Measurements from ENCODE around the gene VWF.
"Not testable (repeated sequence)": the region's sequence is repeated elsewhere in the genome, so short reads cannot be mapped to it uniquely, and the experiment has no call there.

Gene VWF

DNA sequence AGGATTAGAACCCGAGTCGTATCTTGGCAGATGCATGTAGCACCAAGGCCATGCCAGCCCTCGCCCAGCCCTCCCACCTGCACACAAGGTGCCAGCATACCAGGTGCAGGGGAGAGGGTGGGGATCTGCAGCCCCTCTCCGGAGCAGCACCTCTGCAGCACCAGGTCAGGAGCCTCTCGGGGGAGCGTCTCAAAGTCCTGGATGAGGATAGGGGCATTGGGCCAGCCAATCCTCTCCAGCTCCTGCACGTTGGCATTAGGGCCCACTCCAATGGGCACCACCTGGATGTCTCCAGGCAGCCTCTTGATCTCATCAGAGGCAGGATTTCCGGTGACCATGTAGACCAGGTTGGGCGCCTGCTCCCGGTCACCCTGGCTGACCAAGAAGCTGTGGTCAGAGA is 106.2 kb downstream of the VWF start:
- Histone ChIP-seq H3K4ac (ENCODE audit: low read depth in 1 of 2, low read length in 2 of 2) (no peak overlapping the region), H2BK120ac (ENCODE audit: low read depth, low read length) (no peak overlapping the region), H3K4me3 (ENCODE audit: insufficient read depth in 1 of 2, low read depth in 1 of 2, low read length in 2 of 2) (peak overlapping the region in 1 of 2 experiments; percentile 32), H3K27ac (ENCODE audit: low read length, poor library complexity, severe bottlenecking) (no peak overlapping the region), H3K14ac (ENCODE audit: low read length in 2 of 2) (no peak overlapping the region), H3K9ac (ENCODE audit: low read length) (no peak overlapping the region), H3K27me3 (ENCODE audit: control insufficient read depth in 1 of 2, insufficient read depth in 1 of 2, low read length in 2 of 2) (no peaks in the 10 kb centered on the region), H3K4me1 (ENCODE audit: control insufficient read depth, insufficient read depth, low read depth, low read length) (peaks cover 12% of the 10 kb centered on the region), H3K36me3 (ENCODE audit: control insufficient read depth in 1 of 2, insufficient read depth in 2 of 2, low read depth in 1 of 2, low read length in 2 of 2) (peaks cover 0 to 2% of the 10 kb centered on the region in 2 experiments), H4K91ac (ENCODE audit: low read length) (no peak overlapping the region), H2AK5ac (ENCODE audit: low read length, severe bottlenecking) (no peak overlapping the region), H2BK15ac (ENCODE audit: low read depth, poor library complexity, severe bottlenecking) (no peak overlapping the region), H3K4me2 (ENCODE audit: low read length, poor library complexity, severe bottlenecking) (no peak overlapping the region), H2BK5ac (ENCODE audit: low read depth, low read length, poor library complexity, severe bottlenecking) (no peak overlapping the region), H2AFZ (ENCODE audit: low read depth, low read length) (no peak overlapping the region), H3K18ac (ENCODE audit: low read depth in 1 of 2, low read length in 2 of 2) (no peak overlapping the region), H3K79me1 (replicated peaks; ENCODE audit: low read length, poor library complexity, severe bottlenecking) (no peaks in the 10 kb centered on the region), H2BK12ac (ENCODE audit: low read length in 2 of 2) (no peak overlapping the region), H4K8ac (ENCODE audit: low read length) (no peak overlapping the region), H3K9me3 (ENCODE audit: control insufficient read depth, low read length) (no peaks in the 10 kb centered on the region), H3K23ac (ENCODE audit: low read length in 2 of 2) (no peak overlapping the region)
- 84% methylated on average over 10 of the region's 10 CpGs for WGBS
- DNase-seq: no peak

DNA sequence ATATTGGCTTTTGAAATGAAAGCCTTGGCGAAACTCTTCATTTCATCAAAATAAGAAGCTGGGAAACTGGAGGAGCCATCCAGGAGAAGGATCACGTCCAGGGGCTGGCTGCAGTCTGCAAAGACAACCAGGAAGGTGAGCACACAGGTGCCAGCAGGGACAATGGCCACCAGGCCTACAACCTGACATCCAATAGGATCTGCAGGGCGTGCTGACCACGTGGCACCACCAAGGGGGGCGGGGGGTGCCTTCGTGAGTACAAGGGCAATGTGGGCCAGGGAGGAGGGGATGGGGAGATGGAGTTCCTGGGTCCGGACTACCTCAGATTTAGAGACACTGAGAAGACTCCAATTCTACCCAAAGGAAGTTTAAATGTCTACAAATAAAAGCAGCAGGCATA is 107.7 kb downstream of the VWF start:
- peaks cover 12% of the 10 kb centered on the region for H3K4me1 ChIP-seq (ENCODE audit: control insufficient read depth, insufficient read depth, low read depth, low read length)
- H2BK12ac ChIP-seq (ENCODE audit: low read length in 2 of 2): no peak overlapping the region
- H4K91ac ChIP-seq (ENCODE audit: low read length): no peak overlapping the region
- no peak overlapping the region for H3K27ac ChIP-seq (ENCODE audit: low read length, poor library complexity, severe bottlenecking)
- 53% methylated on average over 6 of the region's 7 CpGs for WGBS
- H3K23ac ChIP-seq (ENCODE audit: low read length in 2 of 2): no peak overlapping the region
- no peaks in the 10 kb centered on the region for H3K27me3 ChIP-seq (ENCODE audit: control insufficient read depth in 1 of 2, insufficient read depth in 1 of 2, low read length in 2 of 2)
- H3K36me3 ChIP-seq (ENCODE audit: control insufficient read depth in 1 of 2, insufficient read depth in 2 of 2, low read depth in 1 of 2, low read length in 2 of 2): no peaks in the 10 kb centered on the region
- H2BK15ac ChIP-seq (ENCODE audit: low read depth, poor library complexity, severe bottlenecking): no peak overlapping the region
- no peaks in the 10 kb centered on the region for H3K79me1 ChIP-seq (replicated peaks; ENCODE audit: low read length, poor library complexity, severe bottlenecking)
- H2BK5ac ChIP-seq (ENCODE audit: low read depth, low read length, poor library complexity, severe bottlenecking): no peak overlapping the region
- no peak overlapping the region for H3K9ac ChIP-seq (ENCODE audit: low read length)
- no peak for DNase-seq
- H2BK120ac ChIP-seq (ENCODE audit: low read depth, low read length): no peak overlapping the region
- no peaks in the 10 kb centered on the region for H3K9me3 ChIP-seq (ENCODE audit: control insufficient read depth, low read length)
- no peak overlapping the region for H2AK5ac ChIP-seq (ENCODE audit: low read length, severe bottlenecking)
- no peak overlapping the region for H3K4me2 ChIP-seq (ENCODE audit: low read length, poor library complexity, severe bottlenecking)
- H3K4me3 ChIP-seq (ENCODE audit: insufficient read depth in 1 of 2, low read depth in 1 of 2, low read length in 2 of 2): no peak overlapping the region
- no peak overlapping the region for H3K14ac ChIP-seq (ENCODE audit: low read length in 2 of 2)
- H4K8ac ChIP-seq (ENCODE audit: low read length): no peak overlapping the region
- no peak overlapping the region for H2AFZ ChIP-seq (ENCODE audit: low read depth, low read length)
- no peak overlapping the region for H3K18ac ChIP-seq (ENCODE audit: low read depth in 1 of 2, low read length in 2 of 2)
- H3K4ac ChIP-seq (ENCODE audit: low read depth in 1 of 2, low read length in 2 of 2): no peak overlapping the region

DNA sequence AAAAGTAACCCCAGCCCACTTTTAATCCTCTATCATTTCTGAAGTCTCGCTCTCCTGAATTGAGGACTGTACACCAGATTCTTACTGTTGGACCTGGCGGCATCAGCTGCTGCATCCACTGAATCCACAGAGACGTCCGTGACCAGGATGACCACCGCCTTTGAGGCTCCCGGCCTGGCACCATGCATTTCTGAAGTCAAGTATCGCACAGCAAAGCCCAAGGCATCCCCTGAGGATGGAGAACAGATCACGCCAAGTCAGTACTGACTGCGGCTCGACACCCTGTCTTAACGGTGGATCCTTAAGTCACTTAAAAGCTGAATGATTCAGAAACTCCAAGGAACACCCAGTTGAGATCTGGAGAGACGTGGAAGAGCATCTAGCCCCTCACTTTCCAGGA is 108.5 kb downstream of the VWF start:
- not testable (repeated sequence) for H2AK5ac ChIP-seq (ENCODE audit: low read length, severe bottlenecking); H3K9ac ChIP-seq (ENCODE audit: low read length); H3K4me3 ChIP-seq (ENCODE audit: insufficient read depth in 1 of 2, low read depth in 1 of 2, low read length in 2 of 2); H3K27ac ChIP-seq (ENCODE audit: low read length, poor library complexity, severe bottlenecking); H2BK15ac ChIP-seq (ENCODE audit: low read depth, poor library complexity, severe bottlenecking); H3K23ac ChIP-seq (ENCODE audit: low read length in 2 of 2); H3K4me2 ChIP-seq (ENCODE audit: low read length, poor library complexity, severe bottlenecking); H3K4ac ChIP-seq (ENCODE audit: low read depth in 1 of 2, low read length in 2 of 2); H3K9me3 ChIP-seq (ENCODE audit: control insufficient read depth, low read length); H3K36me3 ChIP-seq (ENCODE audit: control insufficient read depth in 1 of 2, insufficient read depth in 2 of 2, low read depth in 1 of 2, low read length in 2 of 2); H2BK5ac ChIP-seq (ENCODE audit: low read depth, low read length, poor library complexity, severe bottlenecking); H2AFZ ChIP-seq (ENCODE audit: low read depth, low read length); H3K4me1 ChIP-seq (ENCODE audit: control insufficient read depth, insufficient read depth, low read depth, low read length); H3K27me3 ChIP-seq (ENCODE audit: control insufficient read depth in 1 of 2, insufficient read depth in 1 of 2, low read length in 2 of 2); H2BK120ac ChIP-seq (ENCODE audit: low read depth, low read length); H3K18ac ChIP-seq (ENCODE audit: low read depth in 1 of 2, low read length in 2 of 2); H3K14ac ChIP-seq (ENCODE audit: low read length in 2 of 2); H4K91ac ChIP-seq (ENCODE audit: low read length); H2BK12ac ChIP-seq (ENCODE audit: low read length in 2 of 2); H3K79me1 ChIP-seq (replicated peaks; ENCODE audit: low read length, poor library complexity, severe bottlenecking); H4K8ac ChIP-seq (ENCODE audit: low read length); DNase-seq
- WGBS: 80% methylated on average over 12 of the region's 12 CpGs

DNA sequence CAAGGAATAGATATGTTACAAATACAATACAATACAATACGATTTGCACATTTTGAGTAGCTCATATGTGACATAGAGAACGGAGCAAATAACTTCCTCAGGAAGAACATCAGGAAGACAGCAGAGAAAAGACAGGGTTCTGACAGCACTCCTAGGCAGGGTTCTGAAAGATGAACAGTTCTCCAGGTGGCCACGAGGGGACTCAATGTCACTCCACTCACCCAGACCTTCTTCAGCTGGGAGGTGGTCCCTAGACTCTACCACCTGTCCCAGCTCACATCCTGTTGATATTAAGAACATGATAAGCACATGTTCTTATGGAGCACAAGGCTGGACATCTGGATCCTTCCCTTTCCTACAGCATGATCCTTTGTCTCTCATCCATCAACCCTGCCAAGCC is 109.2 kb downstream of the VWF start:
- 88% methylated on average over 2 of the region's 3 CpGs for WGBS

More for the DNA sequence above, 109.2 kb downstream of the VWF start:
- H3K4me3 ChIP-seq (ENCODE audit: insufficient read depth in 1 of 2, low read depth in 1 of 2, low read length in 2 of 2); H2BK15ac ChIP-seq (ENCODE audit: low read depth, poor library complexity, severe bottlenecking); H3K9me3 ChIP-seq (ENCODE audit: control insufficient read depth, low read length); DNase-seq; H4K8ac ChIP-seq (ENCODE audit: low read length); H3K23ac ChIP-seq (ENCODE audit: low read length in 2 of 2); H2BK5ac ChIP-seq (ENCODE audit: low read depth, low read length, poor library complexity, severe bottlenecking); H4K91ac ChIP-seq (ENCODE audit: low read length); H3K27me3 ChIP-seq (ENCODE audit: control insufficient read depth in 1 of 2, insufficient read depth in 1 of 2, low read length in 2 of 2); H3K79me1 ChIP-seq (replicated peaks; ENCODE audit: low read length, poor library complexity, severe bottlenecking); H3K9ac ChIP-seq (ENCODE audit: low read length); H2BK12ac ChIP-seq (ENCODE audit: low read length in 2 of 2); H3K4me2 ChIP-seq (ENCODE audit: low read length, poor library complexity, severe bottlenecking); H2AK5ac ChIP-seq (ENCODE audit: low read length, severe bottlenecking); H3K18ac ChIP-seq (ENCODE audit: low read depth in 1 of 2, low read length in 2 of 2); H3K4ac ChIP-seq (ENCODE audit: low read depth in 1 of 2, low read length in 2 of 2); H3K36me3 ChIP-seq (ENCODE audit: control insufficient read depth in 1 of 2, insufficient read depth in 2 of 2, low read depth in 1 of 2, low read length in 2 of 2); H2AFZ ChIP-seq (ENCODE audit: low read depth, low read length); H2BK120ac ChIP-seq (ENCODE audit: low read depth, low read length); H3K4me1 ChIP-seq (ENCODE audit: control insufficient read depth, insufficient read depth, low read depth, low read length); H3K14ac ChIP-seq (ENCODE audit: low read length in 2 of 2); H3K27ac ChIP-seq (ENCODE audit: low read length, poor library complexity, severe bottlenecking): not testable (repeated sequence)

Measured in mesenchymal stem cell (in vitro differentiated cells and primary cell).